GM18498 (cell line): ENCODE data around the gene TMEM186.
"Not testable (repeated sequence)": the region's sequence is repeated elsewhere in the genome, so short reads cannot be mapped to it uniquely, and the experiment has no call there.

ENCODE experiments used
- ATAC-seq: cut with Tn5 transposase; IDR thresholded peaks from one replicate; pipeline ENCODE4 v1.9.1; 2021; ENCODE audit warnings: mild to moderate bottlenecking, moderate library complexity; ENCODE audit not compliant: unreplicated experiment

TMEM186 gene, protein sequence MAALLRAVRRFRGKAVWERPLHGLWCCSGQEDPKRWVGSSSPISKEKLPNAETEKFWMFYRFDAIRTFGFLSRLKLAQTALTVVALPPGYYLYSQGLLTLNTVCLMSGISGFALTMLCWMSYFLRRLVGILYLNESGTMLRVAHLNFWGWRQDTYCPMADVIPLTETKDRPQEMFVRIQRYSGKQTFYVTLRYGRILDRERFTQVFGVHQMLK

DNA sequence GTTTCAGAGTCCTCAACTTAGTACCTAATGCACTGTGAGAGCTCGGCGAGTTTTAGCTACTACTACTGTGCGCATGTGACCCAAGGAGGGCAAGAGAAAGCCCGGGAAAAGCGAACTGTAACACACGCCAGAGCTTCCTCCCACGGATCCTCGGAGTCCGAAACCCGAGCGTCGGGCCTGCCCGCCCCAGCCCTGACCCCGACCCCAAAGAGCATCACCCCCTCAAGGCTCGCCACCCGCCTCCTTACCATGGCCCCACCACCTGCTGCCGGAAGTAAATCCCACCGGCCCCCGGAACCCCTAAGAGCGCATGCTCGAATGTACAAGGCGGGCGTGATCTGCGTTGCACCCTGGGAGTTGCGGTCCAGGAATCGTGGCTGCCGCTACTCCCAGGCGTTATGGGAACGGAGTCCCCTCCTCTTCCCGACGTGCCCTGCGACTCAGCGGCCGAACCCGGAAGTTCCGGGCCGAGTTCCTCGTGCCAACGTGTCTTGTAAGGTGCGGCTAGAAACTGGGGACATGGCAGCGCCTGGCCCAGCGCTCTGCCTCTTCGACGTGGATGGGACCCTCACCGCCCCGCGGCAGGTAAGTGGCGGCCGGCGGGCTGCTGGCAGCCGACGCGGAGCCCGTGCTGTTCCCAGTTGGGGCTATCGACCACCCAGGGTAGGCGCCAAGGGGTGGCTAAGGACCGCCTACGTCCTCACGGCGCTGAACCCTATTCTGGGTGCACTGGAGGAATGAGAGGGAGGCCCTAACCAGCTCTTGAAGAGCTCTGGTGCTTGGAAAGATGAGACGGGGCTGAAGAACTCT lies at the start of gene TMEM186, which contains the start of gene PMM2:
Gene TMEM186, minus strand, starts transcription at position 276 of the 810 bp plus-strand sequence. Its CDS starts 25 bp downstream, at position 251.
Gene PMM2, plus strand, starts transcription at position 476 of the 810 bp plus-strand sequence. Its CDS starts 44 bp downstream, at position 520.
- ATAC-seq, result peak; percentile 95

DNA sequence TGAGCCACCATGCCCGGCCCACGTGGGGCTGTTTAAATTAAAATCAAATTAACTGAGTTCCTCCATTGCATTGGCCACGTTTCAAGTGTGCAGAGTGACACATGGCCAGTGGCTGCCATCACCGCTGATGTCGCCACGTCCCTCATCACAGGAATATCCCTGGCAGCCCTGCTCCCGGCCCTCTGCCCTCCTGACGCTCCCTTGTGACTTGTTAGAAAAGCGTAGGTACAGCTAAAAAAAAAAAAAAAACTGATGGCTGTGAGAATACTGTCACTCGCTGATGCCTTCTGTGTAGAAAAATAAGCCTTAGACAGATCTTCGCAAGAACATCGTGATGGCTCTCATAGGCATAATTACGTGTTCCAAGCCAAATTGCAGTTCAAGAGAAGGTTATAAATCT lies 49.7 kb upstream of the TMEM186 start:
- no peak for ATAC-seq

DNA sequence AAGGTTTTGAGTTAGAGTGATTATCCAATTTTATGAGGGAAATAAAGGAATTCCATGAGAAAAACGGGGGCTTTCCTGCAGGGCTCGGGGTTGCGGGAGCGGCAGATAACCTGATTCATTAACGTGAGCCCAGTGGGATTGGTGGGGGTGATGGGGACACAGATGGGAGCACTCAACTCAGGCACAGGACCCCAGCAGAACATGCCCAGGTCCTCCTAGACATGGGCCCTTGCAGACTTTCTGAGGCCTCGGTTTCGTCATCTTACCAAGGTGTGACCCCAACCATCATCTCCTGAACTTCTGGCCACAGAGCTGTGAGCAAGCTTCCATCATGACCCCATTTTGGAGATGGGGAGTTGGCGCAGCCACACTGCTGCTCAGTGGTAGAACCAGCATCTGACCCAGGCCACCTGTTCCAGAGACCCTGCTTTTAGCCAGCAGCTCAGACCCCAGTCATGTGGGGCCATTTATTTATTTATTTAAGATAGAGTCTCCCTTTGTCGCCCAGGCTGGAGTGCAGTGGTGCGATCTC lies 49.0 kb upstream of the TMEM186 start:
- no peak for ATAC-seq

DNA sequence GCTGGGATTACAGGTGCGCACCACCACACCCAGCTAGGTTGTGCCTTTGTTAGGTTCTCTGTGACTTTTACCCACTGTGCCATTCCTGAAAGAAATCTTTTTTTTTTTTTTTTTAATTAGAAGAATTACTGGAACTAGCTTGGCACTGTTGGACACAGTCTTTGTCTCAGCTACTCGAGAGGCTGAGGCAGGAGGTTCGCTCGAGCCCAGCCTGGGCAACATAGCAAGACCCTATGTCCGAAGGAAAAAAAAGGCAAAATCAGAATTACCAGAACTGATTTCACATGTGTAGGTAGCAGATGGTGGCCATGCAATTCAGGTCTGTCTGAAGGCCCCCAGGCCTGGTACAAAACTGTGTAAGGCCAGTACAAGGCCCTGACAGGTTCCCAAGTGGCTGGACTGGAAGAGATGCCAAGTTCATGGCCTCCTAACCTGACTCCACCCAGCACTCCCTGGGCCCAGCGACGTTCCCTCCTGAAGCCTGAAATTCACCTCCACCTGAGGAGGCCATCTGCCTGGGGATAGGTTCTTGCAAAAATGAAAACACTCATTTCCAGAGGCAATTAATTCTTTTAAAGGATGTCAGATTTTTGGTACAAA lies 48.4 kb upstream of the TMEM186 start:
- no peak for ATAC-seq

DNA sequence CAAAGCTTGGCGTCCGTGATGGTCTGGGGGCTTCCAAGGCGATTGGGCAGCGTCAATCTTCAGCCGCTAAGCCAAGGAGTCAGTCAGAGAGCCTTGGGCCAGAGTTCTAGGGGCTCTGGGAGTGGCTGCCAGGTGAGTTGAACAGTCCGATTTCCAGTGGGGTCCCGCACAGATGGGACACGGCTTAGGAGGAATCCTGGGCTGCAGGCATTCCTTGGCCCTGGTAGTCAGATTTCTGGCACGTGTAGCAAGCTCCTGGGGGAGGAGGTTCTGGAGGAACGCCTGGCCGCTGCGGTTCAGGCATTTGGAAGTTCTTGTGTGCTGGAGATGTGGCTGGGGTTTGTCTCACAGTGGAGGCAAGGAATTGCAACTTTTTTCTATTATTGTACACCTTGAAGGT lies 45.9 kb upstream of the TMEM186 start:
- ATAC-seq, result not testable (repeated sequence)

DNA sequence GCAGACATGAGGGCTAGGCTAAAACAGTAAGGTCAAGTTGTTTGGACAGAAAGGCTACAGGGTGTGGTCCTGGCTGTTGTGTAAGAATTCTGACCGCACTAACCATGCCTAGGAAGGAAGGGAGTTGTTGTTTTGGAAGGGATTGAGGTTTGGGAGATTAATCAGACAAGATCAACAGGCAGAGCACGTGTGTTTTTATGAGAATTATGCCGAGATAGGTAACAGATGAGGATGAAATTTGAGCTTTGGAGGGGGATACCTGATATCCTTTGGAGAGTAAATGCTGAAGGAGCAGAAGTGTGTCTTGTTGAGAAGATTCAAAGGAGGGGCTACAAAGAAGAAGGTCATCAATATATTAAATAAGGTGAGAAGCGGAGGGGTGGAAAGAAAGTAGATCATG lies 44.6 kb upstream of the TMEM186 start:
- ATAC-seq, result not testable (repeated sequence)

DNA sequence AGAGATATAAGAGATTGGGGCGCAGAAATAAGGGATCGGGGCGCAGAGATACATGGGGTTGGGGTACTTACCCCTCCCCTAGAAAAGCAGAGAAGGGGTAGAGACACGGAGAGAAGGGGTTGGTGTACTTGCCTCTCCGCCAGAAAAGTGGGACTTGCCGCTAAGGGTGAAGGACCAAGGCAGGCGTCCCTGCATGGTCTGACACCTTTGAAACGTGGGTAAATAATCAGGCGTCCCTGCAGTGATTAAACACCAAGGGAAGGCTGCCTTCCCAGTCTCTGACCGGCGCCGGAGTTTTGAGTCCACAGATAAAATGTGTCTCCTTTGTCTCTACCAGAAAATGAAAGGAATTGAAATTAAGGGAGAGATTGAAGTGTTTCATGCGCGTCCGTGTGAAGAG lies 40.2 kb upstream of the TMEM186 start:
- ATAC-seq, result not testable (repeated sequence)

DNA sequence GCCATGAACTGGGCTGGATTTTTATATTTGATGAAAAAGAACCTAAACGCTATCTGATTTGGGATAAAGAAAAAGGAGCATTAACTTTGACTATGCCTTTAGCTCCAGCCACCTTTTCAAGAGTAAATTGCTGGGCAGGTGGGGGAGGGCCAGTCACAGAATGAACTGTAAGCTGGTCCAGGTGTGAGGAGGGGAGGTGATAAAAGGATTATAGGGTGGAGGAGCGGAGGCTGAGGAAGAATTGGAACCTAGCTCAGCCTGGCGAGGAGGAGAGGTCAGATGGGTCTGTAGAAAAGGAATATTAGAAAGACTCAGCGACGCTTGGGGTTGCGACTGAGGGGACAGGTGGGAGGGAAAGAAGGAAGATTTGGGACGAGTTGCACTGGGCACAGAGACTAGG lies 39.4 kb upstream of the TMEM186 start:
- not testable (repeated sequence) for ATAC-seq

DNA sequence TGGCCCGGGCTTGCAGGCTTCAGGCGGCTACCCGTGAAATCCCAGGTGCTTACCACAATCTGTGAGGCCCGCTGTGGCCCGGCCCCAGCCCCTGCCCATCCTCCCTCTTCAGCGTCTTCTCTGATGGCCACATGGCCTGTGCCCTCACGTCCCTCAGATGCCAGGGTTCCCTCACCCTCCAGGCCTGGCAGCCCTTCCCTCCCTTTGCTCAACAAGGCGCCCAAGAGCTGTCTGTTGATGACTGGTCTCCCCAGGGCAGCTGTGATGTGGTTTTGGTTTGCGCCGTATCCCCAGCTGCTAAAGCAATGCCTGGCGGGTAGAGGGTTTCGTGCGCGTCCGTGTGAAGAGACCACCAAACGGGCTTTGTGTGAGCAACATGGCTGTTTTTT lies 35.3 kb upstream of the TMEM186 start:
- ATAC-seq, result no peak

DNA sequence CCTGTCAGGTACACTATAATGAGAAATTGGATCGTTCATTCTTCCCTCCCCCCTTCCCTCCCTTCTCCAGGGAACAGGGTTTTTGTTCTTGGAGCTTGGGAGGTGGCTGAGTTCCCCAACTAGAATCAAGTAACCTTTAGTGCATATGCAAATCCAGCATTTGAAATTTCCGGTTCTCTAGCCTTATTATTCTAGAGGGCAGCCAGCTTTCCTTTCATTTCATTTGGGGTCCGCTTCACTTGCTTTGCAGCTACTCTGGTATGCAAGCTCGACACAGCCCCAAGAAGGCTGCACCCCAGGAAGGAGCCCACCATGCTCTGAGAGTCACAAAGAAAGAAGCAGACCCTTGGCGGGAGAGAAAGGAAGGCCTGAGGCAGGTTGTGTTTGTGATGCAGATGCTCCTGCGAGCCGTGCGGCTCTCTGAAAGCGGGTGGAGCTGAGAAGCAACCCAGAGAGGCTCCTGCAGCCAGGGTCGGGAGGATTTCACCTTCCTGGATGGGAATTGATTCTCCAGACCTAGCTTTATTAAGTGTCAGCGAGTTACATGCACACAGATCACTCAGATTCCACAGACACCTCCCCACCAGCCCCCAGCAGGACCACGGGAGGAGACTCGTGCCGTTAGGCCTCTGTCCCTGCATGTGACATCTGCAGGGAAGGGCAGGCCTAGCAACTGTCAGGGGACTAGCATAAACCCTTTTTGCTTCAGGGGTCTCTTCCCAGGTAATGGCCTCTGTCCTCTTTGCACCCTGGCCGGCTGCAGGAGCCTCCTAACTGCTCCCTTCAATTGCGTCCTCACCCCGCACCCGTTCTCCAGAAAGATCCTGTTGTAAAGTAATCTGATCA lies 34.7 kb upstream of the TMEM186 start:
- no peak for ATAC-seq

DNA sequence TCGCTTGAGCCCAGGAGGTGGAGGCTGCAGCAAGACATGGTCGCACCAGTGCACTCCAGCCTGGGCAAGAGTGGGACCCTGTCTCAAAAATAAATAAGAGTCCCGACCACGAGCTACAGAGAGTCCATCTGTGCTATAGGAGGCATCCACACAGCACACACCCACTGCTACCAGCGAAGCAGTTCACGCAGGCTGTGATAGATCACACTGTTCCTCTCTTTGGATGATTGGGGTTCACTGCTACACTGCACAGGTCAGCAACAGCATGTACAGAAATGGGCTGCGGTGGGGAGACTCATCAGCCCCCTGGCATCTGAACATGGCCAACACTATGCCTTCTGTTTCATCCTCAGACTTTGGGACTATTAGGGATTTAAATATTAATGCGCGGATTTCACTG lies 34.0 kb upstream of the TMEM186 start:
- no peak for ATAC-seq

DNA sequence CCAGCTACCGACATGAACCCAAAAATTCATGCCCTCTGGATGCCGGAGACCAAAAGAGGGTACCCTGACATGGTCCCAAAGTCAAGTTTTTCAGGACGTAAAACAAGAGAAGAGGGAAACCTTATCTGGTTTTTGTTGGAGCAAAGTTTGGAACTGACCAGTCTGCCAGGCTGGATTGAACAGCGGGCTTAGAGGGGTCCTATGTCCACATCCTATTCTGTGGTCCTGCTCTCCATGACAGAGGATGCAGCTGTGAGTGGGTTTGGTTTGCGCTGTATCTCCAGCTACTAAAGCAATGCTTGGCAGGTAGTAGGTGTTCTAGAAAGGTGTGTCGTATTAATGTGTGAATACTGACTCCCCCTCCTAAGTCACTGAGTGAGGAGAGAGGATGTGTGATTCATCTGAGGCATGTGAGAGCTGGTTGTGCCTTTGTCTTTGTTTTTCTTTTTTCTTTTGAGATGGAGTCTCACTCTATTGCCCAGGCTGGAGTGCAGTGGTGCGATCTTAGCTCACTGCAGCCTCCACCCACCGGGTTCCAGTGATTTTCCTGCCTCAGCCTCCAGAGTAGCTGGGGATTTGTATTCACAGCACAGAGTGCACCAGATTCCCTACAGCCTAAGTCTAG lies 31.2 kb upstream of the TMEM186 start:
- ATAC-seq, result no peak

DNA sequence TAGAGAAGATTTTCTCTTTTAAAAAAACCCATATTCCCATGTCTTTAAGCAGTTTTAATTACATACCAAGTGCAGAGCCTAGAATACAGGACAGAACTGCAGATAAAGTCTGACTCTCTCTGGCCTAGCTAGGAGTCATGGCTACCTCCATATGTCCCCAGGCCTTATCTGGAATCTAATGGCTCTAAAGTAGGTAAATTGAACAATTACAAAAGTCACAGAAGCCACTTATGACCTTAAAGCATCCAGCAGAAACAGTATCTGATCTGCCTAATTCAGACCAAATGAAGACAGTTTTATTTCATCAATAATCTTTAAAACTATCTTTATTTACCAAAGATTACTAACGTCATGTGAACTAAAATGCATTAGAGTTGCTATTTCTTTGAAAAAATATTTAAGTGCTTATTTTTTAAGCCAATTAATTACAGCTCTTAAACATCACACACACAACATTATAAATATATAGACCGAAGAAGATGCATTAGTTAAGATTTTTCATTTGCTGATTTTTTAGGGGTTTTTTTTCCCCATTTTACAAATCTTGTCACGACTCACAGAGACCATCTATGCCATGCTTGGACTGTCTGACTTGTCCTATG lies 28.9 kb upstream of the TMEM186 start:
- no peak for ATAC-seq

DNA sequence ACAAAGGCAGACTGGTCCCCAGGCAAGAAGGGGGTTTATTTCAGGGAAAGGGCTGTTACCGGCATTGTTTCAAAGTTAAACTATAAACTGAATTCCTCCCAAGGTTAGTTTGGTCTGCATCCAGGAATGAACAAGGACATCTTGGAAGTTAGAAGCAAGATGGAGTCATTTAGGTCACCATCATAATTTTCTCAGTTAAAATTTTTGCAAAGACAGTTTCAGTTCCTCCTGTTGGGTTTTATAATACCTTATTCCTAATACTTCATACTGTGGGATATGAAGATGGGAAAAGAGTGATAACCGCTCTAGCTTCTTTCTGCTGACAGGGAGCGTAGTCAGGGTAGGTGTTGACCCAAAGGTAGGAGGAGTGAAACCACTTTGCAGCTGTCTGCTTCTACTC lies 25.0 kb upstream of the TMEM186 start:
- no peak for ATAC-seq

DNA sequence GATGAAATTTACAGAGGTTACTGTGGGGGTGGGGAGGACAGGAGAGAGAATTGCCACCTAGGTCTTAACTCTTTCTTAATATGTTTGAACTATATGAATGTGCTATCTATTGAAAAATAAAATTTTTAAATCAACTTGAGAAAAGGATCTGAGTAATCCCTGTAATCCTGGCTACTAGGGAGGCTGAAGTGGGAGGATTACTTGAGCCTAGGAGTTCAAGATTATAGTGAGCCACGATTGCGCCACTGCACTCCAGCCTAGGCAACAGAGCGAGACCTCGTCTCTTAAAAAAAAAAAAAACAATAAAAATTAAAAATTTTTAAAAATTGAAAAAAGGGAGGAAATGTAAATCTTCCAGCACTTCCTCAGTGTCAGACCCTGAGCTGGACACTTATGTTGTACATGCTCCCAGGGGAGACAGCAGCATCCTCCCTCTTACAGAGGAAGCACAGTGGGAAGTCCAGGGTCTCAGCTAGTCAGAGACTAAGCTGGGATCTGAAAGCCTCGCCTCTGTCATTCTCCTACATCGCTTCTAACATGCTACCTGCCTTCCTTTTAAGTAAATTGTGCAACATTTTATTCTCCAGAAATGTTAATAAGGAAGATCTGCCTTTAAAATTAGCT lies 22.1 kb upstream of the TMEM186 start:
- ATAC-seq, result no peak

DNA sequence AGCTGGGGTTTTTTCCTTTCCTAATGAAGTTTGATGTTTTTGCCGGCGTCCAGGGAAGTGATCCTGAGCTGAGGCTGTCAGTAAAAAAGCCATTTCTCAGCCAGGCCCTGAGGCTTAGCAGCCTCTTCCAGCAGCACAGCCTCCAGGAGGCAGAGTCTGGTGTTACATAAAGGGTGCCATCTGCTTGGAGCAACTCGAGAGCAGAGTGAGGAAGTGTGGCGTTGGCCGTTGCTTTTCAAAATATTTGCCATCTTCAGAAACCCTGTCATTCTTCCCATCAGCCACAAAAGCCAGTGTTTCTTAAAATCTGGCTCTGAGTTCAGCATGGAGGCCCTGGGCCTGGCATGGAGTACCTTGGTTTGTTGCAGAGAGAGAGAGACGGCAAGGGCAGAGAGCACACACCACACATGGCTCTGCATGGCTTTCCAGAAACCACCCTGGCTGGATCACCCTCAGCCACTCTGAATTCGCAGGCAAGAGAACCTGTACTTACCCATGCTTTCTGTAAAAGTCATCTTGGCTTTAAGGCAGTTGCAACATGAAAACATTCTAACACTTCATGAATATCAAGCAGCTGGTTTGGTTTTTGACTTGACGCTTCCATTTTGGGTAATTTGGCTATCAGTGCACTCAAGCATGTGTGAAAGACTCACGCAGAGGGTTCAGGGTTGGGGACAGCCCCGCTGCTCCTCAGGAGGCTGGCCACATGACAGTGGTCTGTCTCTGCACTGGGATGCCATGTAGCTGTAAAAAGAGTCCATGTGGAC lies 21.2 kb upstream of the TMEM186 start:
- peak; percentile 81 for ATAC-seq

DNA sequence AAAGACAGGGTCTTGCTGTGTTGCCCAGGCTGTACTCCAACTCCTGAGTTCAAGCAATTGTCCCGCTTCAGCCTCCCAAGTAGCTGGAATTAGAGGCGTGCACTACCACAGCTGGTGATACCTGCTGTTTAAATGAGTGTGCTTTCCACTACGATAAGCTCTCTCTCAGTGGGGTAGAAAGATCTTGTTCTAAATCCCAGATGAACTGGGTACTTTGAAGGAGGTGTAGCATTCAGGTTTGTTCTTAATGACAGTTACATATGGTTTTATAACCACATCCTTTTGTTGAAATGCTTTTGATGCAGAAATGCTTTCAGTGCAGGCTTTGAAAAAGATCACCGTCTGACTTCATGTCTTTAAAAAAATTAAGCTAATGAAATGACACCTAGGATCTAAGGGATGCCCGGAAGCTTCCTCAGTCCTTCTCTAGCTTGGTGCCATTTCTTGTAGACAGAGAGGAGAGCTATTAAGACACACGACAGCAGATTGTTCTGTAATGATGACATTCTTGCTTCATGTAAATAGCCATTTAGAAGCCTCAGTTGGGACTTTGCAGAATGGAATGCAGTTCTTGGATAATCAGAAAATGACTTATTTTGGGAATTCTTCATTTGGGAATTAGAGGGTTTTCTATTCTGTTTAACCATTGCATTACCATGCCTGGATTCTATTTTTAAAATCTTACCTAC lies 19.7 kb upstream of the TMEM186 start:
- no peak for ATAC-seq
